Activated gamma-delta T cell treated with Interleukin-2 at 50 U/mL for 16 hours (primary cell): ENCODE results near the gene ANKFY1.

Source experiments
- DNase-seq: peaks from one replicate; pipeline ENCODE4 v3.0.0-alpha.2; 2020

ANKFY1 gene, protein sequence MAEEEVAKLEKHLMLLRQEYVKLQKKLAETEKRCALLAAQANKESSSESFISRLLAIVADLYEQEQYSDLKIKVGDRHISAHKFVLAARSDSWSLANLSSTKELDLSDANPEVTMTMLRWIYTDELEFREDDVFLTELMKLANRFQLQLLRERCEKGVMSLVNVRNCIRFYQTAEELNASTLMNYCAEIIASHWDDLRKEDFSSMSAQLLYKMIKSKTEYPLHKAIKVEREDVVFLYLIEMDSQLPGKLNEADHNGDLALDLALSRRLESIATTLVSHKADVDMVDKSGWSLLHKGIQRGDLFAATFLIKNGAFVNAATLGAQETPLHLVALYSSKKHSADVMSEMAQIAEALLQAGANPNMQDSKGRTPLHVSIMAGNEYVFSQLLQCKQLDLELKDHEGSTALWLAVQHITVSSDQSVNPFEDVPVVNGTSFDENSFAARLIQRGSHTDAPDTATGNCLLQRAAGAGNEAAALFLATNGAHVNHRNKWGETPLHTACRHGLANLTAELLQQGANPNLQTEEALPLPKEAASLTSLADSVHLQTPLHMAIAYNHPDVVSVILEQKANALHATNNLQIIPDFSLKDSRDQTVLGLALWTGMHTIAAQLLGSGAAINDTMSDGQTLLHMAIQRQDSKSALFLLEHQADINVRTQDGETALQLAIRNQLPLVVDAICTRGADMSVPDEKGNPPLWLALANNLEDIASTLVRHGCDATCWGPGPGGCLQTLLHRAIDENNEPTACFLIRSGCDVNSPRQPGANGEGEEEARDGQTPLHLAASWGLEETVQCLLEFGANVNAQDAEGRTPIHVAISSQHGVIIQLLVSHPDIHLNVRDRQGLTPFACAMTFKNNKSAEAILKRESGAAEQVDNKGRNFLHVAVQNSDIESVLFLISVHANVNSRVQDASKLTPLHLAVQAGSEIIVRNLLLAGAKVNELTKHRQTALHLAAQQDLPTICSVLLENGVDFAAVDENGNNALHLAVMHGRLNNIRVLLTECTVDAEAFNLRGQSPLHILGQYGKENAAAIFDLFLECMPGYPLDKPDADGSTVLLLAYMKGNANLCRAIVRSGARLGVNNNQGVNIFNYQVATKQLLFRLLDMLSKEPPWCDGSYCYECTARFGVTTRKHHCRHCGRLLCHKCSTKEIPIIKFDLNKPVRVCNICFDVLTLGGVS

DNA sequence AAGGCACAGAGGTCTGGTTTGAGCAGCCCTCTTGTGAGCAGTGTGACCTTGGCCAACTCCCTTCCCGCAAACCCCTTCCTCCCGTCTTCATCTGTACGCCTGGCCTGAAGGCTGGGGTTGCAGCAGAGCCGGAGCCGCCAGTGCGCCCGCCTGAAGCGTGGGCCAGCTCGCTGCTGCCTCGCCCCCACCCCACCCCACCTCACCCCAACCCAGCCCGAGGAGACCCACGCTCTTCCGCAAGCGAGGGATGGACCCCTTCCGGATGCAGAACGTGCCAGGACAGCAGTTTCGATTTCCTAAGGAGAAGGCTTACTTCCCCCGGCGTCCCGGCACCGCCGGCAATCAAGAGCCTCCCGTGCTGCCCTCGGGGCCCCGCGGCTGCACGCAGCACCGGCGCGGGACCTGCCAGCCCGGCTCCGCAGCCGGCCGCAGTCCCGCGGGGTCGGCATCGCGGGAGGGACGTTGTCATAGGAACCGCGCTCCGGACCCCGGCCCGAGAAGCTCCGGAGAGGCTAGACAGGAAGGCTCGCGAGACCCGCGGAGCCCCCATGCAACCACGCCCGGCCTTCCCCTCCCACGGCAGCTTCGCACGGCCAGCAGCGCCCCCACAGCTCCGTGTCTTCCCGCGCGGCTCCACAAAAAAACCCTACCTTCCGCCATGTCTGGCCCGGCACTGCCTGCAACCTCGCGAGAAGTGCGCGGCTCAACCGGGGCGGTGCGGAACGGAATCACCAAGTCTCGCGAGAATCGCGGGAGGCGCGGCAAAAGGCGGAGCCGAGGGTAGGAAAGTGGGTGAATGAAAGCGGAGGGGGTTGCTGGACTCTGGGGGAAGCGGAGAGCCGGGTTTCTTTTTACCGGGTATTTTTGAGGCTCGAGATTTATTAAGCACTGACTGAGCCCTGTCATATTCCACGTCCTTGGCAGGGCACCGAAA lies at the start of gene ANKFY1:
TSS of gene ANKFY1 (minus strand) at position 698 of the 934 bp plus-strand sequence. CDS start at position 660, 38 bp downstream.
- peak; percentile 97 for DNase-seq

GRCh38 chr17:4310354-4311060 lies 46.7 kb upstream of the ANKFY1 start:
- no peak for DNase-seq

- no peak for DNase-seq
Measured at GRCh38 chr17:4309897-4310296, 46.1 kb upstream of the ANKFY1 start.

DNA sequence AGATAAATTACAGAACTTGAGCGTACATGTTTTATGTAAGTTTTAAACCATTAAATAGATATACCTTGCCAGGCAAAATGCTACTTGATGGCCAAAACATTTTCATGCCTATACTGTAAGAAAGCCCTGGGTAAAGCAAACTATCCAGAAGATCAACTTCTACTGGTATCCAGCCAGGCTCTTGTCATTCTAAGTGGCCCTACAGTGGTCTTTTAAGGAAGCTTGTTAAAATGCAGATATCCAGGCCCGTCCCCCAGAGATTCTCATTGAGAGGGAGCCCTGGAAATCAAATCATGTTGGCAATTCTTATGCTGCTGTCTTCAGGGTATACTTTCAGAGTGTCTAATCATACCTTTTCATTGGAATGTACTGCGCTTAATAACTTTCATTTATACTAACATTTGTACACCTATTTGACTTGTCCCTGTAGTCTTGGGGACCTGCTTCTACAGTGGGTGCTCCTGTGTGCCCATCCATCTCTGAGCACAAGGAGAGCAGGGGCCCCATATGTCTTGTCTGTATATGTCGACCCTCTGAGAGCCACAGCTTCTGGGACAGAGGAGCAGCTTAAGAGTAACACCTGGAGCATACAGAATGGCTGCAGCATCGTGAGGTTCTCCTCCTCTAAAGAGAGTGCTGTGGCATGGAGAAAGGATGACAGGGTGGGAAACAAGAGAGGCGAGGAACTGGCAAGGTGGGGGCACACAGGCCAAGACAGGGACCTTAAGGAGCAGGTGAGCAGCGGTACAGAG lies 43.6 kb upstream of the ANKFY1 start:
- DNase-seq: no peak

DNA sequence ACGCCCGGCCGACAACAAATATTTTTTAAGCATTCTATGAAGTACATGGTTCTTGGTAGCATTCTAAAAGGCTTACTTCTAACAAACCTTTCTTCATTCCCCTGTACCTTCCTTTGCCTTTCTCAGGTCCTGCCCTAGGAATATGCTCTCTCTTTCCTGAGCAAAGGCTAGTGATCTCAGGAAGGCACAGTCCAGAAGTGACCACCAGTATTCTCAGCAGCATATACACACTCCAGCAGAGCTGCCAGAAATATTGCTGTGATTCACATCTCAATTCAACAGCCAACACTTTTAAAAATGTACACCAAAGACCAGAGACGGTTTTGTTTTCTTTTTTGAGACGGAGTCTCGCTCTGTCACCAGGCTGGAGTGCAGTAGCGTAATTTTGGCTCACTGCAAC lies 41.4 kb upstream of the ANKFY1 start:
- no peak for DNase-seq

DNA sequence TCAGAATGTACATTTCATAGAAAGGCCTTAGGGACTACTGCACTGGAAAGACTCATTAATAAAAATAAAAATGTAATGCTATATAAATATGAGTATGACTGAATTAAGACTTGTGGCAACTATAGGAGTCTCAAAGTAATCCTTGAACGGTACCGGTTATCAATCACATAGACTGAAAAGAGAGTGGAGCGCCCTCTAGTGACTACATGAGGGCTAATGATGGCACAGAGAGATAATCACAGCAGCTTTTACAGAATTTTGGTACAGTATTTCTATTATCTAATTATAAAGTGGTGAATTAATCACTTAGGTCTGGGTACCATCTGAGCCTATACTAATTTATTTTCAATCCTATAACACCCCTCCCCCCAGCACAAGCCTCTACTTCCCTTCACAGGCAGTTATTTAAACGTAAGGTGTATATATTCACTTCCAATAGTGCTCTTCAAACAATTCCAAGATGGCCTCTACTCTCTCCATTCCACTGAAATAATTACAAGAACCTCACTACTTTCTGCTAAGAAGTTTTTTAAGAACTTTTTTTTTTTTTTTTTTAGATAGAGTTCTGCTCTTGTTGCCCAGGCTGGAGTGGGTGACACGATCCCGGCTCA lies 40.7 kb upstream of the ANKFY1 start:
- DNase-seq: peak; percentile 58

GRCh38 chr17:4301066-4301465 lies 37.3 kb upstream of the ANKFY1 start:
- no peak for DNase-seq

DNA sequence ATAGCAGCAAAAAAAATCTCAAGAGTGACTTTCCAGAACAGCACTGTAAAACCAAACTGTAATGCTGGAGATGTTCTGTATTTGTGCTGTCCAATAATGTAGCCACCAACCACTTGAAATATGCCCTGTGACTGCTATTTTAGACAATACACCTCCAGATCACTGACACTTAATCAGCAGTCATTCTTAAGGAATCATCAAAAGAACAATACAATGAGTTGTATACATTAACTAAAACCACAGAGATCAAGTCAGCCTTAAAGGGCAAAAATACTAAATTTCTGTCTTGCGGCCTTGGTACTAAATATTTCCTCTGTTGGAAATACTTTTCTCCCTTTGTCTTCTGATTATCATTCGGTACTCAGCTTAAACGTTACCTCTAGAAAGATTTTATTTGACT lies 33.6 kb upstream of the ANKFY1 start:
- no peak for DNase-seq

GRCh38 chr17:4295686-4296085 lies 31.9 kb upstream of the ANKFY1 start:
- no peak for DNase-seq

DNA sequence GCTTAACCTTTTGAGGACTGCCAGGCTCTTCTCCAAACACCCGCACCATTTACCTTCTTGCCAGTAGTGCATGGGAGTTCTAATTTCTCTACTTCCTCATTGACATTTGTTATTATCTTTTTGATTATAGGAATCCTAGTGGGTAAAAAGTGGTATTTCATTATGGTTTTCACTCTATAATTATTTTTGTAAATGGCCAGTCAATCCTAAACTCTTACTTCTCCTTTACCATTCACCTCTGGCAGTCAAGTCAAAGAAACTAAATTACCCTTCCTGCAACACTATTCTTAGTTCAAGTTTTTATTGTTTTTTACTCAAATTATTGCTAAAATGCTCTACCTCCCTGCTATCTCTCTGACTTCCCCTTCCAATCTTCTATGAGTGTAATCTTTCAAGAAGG lies 29.8 kb upstream of the ANKFY1 start:
- no peak for DNase-seq

GRCh38 chr17:4287710-4288109 lies 23.9 kb upstream of the ANKFY1 start:
- DNase-seq: no peak

GRCh38 chr17:4276514-4276913 lies 12.7 kb upstream of the ANKFY1 start:
- no peak for DNase-seq

GRCh38 chr17:4272972-4273368 lies 9.2 kb upstream of the ANKFY1 start:
- DNase-seq: no peak

DNA sequence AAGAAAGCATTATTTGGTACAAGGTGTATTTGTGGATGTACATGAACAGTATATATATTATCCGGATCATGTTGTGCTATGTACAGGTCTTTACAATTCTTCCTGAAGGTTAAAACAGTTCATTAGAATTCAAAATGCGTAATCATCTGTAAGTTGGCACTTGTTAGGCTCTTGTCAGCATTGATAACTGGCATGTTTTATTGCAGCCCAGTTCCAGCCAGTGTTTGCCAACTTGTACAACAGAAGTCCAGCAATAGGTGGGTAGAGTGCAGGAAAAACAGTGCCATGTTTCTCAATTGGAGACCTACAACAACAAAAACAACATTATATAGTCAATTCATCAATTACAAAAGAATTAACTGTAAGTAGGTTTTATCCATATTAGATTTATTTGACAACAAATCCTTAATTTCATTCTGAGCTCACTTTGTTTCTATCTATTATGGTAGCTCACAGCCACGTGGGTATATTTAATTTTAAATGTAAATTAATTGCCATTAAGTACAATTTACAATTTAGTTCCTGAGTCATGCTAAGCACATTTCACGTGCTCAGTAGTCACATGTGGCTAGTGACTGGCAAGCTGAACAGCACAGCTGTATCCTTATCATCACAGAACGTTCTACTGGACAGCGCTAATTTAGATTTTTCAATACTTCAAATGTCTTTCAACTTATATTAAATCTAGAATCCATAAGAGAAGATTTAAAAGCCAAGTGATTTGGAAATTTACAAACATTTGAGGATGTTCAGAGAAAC lies 8.6 kb upstream of the ANKFY1 start:
- no peak for DNase-seq

DNA sequence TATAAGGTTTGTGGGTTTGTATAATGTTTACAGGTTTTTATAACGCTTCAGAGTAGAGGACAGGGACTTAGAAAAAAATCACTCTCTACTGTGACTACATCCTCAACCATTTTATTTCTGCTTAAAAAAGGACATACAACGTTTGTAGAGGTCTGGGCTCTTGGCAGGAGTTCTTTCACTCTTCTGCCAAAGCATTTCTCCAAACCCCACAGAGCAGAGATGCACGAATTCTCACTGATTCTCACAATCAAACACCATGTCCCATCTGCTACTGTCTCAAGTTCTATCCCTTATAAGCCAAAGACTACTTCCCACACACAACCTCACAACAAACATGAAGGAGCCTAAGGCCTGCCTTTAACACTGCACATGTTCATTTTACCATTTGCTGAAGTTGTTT lies 7.0 kb upstream of the ANKFY1 start:
- no peak for DNase-seq

DNA sequence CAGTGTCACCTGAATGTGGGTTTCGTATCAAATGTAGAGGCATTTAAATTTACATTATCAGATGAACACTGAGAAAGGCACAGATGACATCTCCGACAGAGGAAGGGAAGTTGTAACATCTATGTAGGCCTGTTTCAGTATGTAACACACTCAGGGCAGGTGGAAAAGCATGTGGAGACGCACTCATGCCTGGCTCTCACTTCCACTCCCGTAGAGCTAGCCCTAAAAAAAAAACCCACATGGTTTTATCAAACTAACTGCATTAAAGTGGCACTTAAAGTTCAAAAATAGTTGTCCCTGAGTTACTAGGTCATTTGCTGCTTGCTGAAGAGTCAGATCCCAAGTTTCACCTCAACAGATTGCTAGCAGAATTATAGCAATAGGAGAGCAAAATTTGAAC lies 6.1 kb upstream of the ANKFY1 start:
- DNase-seq: no peak

DNA sequence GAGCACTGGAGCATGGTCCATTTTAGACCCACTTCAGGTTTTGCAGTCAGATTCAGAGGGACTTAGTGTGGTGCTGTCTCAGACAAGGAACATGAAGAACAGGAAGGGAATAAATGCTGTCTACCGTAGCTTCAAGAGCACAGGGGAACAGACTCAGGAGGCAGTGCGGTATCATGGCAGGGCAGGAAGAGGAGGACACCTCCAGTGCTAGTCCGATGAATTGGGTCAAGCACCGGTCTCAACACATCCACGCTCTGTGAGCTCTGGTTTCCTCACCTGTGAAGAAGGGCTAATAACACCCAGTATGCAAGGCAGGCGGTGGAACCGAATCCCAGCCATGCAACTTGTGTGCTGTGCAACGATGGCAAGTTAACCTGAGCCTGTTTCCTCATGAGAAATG lies 3.6 kb upstream of the ANKFY1 start:
- no peak for DNase-seq

- DNase-seq: no peak
Measured at GRCh38 chr17:4266550-4266949, 2.8 kb upstream of the ANKFY1 start.

- DNase-seq: no peak
Measured at GRCh38 chr17:4262703-4263102, 1.1 kb downstream of the ANKFY1 start.

DNA sequence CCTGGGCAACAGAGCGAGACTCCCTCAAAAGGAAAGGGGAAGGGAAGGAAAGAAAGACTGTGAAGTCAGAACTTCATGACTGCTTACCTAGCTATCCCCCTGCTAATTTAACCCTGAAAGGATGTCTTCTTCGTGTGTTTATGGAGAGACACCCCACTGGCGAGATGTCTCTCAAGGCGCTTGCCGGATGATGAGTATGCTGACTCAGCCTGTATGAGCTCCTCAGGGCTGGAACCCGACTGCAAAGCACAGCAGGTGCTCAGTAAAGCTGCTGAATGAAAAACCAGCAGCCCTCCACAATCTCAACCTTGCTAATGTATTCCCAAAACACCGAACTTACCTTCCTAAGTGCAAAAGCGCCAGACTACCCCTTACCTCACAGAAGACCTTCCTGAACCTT lies 2.3 kb downstream of the ANKFY1 start:
- DNase-seq: no peak
